ENCODE results near the gene PKNOX2.

Gene PKNOX2

GRCh38 chr11:125262194-125262829 lies 97.8 kb downstream of the PKNOX2 start:
- no peak for DNase-seq (ENCODE audit: low spot score)

- no peak for DNase-seq (ENCODE audit: low spot score)
Observed at GRCh38 chr11:125262830-125263218, 98.3 kb downstream of the PKNOX2 start.

GRCh38 chr11:125263268-125263790 lies 98.8 kb downstream of the PKNOX2 start:
- peak; percentile 29 for DNase-seq (ENCODE audit: low spot score)

- DNase-seq (ENCODE audit: low spot score): no peak
Observed at GRCh38 chr11:125264100-125265022, 99.8 kb downstream of the PKNOX2 start.

DNA sequence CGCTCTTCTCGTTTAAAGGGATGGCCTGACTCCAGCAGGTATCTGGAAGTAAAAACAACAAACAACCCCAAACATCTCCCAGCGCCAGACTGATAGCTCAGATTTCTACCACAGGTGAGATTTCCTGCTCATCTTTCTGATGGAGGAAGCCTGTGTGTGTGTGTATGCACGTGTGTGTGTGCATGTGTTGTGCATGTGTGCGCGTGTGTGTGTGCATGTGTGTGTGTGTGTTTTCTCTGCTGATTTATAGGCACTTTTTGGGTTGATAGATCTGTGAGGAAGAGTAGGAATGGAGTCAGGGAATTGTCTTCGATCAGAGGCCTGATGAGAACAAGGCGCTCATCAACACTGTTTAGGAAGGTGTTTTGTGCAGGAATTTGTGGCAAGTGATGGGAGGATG lies 103.0 kb downstream of the PKNOX2 start:
- DNase-seq (ENCODE audit: low spot score): no peak

DNA sequence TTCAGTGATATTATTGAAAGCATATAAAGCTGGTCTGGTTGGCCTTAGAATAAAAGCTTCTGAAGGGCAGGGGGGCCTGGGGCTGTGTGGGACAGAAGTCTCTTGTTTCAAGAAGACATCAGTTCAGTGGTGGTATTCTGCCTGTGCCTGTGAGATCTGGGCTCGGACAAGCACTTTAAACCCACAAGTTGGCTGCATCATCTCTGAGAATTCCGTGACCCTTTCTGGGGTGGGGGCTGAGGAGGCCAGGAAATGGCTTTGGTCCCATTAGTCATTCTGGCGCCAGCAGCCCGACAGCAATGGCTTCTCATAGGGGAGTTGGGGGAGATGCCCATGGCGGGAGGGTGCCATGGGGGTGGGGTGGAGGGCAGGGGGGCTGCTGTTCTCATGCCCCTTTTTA lies 104.1 kb downstream of the PKNOX2 start:
- DNase-seq (ENCODE audit: low spot score): no peak

- no peak for DNase-seq (ENCODE audit: low spot score)
Observed at GRCh38 chr11:125270106-125270505, 105.6 kb downstream of the PKNOX2 start.

DNA sequence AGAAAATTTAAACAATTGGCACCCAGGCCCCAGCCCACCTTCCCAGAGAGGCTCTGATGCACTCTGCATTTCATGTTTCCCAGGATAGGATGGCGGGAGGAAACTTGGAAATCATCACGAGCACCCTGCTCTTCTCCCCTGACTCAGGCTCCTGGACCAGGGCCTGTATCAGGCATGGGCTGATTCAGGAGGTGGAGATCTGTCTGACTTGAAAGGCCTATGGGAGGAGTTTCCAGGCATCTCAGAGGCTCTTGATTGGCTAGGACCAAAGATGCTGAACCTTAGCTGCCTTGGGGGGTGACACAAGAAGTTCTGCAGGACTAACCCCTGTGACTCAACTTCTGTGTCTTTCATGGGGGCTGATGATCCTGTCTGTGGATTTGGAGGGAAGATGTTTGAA lies 106.2 kb downstream of the PKNOX2 start:
- no peak for DNase-seq (ENCODE audit: low spot score)

GRCh38 chr11:125271483-125272091 lies 107.0 kb downstream of the PKNOX2 start:
- no peak for DNase-seq (ENCODE audit: low spot score)

GRCh38 chr11:125272092-125272491 lies 107.5 kb downstream of the PKNOX2 start:
- DNase-seq (ENCODE audit: low spot score): no peak

- no peak for DNase-seq (ENCODE audit: low spot score)
Observed at GRCh38 chr11:125272821-125273220, 108.3 kb downstream of the PKNOX2 start.

- no peak for DNase-seq (ENCODE audit: low spot score)
Observed at GRCh38 chr11:125273519-125274000, 109.0 kb downstream of the PKNOX2 start.

DNA sequence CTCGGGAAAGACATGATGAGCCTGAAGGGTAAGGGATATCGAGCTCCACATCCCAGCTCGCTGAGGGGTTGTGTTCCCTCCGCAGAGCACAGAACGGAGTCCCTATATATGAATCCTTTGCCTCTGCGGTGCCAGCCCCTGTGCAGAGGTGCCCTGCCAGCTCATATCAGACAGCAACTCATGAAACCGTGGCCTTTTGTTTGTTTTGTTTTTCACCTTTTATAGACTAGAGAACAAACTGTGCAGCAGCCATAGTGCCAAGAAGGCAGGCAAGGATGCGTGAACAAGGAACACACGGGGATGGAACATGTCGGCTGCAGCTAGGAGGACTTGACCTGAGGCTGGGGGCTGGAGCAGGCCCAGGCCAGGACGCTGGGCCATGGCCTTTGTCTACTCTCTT lies 109.8 kb downstream of the PKNOX2 start:
- DNase-seq (ENCODE audit: low spot score): no peak

DNA sequence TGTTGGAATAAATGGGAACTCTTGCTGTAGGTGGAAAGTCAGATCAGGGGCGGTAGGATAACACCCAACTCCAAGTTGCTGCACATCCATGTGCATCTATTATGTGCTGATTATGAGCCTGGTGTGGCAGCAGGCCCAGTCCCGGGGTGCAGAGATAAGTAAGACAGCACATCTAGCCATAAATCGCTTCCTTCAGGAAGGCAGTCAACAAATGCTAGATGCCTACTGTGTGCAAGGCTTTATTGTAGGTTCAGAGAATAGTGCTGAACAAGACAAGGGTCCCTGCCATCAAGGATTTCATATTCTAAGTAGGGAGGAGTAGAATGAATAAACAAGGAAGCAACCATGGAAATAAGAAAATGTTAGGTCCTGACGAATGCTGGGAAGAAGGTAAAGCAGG lies 110.2 kb downstream of the PKNOX2 start:
- DNase-seq (ENCODE audit: low spot score): no peak

GRCh38 chr11:125275905-125276618 lies 111.5 kb downstream of the PKNOX2 start:
- no peak for DNase-seq (ENCODE audit: low spot score)

DNA sequence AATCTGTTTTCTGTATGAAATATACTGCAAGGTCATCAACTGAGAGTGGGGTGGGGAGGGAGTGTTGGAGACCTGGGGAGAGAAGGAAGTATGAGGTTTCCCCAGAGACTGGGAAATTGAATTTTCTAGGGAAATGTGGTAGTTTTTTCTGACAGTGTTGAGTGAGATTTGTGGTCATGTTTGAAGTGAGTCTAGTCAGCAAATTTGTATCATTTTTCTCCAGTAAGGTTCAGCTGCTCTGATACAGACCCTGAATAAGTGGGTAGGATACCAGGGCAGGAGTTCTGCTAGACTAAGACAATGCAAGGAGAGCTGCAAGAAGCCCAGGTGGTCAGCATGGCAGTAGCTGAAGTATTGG lies 112.0 kb downstream of the PKNOX2 start:
- DNase-seq (ENCODE audit: low spot score): no peak

DNA sequence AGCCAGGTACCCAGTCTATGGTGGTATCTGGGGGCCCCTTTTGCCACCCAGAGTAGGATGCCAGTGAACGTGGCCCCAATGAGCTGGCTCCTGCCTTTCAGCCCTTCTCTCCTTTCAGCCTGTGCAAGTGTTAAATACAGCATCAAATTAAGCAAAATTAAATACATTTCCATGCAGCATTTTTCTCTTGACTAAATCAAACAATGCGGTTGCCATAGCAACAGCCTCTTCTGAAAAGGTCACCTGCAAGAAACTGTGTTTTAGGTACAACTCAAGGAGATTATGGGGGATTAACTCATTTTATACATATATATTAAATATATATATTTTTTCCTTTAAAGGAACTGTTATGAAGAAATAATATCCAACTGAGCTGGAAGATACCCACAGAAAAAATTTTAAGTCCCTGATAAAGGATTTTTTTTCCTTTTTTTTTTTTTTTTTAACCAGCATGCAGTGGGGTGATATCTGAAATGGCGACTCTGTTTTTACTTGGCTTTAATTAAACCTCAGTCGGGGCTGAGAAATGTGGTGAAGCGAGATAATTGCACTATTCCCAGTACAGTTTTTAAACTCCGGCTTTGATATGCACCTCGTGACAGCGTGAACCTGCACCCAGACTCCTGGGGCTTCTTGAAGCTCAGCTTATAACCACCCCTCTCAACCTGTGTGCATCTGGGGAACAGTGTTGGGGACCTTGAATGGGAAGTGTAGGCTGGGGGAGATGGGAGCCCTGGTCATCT lies 115.3 kb downstream of the PKNOX2 start:
- DNase-seq (ENCODE audit: low spot score): no peak

GRCh38 chr11:125280646-125281045 lies 116.1 kb downstream of the PKNOX2 start:
- DNase-seq (ENCODE audit: low spot score): no peak

GRCh38 chr11:125281831-125282595 lies 117.5 kb downstream of the PKNOX2 start:
- DNase-seq (ENCODE audit: low spot score): no peak

GRCh38 chr11:125282596-125282914 lies 118.0 kb downstream of the PKNOX2 start:
- DNase-seq (ENCODE audit: low spot score): no peak
